HG02763 (cell line): Measurements from ENCODE around the gene RGMA.
"Not testable (repeated sequence)": the region's sequence is repeated elsewhere in the genome, so short reads cannot be mapped to it uniquely, and the experiment has no call there.

Experiments
- ATAC-seq: cut with Tn5 transposase; IDR thresholded peaks from one replicate; pipeline ENCODE4 v1.9.1; 2021; ENCODE audit warnings: mild to moderate bottlenecking, moderate library complexity; ENCODE audit not compliant: unreplicated experiment

Gene RGMA

DNA sequence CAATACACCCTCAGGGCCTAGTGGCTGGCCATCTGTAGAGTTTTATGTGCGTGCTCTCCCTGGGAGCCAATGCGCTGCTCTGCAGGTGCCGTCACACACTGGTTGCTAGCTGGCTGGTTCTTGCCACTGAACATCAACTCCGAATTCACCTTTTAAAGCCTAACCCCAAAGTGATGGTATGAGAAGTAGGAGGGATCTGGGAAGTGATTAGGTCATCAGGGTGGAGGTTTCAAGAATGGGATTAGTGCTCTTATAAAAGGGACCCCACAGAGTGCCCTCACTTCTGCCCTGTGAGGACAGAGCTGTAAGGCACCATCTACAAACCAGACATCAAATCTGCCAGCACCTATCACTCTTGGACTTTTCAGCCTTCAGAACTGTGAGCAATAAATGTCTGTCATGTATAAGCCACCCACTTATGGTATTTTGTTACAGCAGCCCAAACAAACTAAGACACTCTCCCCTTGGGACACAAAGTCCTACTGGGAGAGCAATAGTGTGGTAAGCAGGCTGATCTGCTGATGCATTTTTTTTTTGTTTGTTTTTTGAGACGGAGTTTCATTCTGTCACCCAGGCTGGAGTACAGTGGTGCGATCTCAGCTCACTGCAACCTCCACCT, 20.3 kb downstream of the RGMA start:
- ATAC-seq: no peak

DNA sequence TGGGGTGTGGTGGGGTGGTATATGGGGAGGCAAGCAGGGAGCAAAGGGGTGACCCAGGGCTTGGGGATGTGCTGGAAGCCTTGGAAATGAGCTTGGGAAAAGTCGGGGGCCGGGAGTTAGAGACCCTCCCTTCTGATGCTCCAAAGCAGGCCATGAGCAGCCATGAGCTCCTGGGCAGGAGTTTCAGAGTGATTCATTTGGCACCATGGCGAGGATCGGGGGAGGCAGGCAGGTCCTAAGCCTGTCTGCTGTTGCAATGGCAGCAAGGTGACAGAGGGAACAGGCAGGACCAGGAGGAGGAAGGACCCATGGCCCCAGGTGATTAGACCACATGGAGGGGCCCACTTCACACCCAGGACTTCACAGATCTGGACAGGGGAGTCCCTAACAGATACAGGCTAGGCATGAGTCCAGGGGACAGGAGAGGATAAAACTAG, 21.3 kb downstream of the RGMA start:
- no peak for ATAC-seq

DNA sequence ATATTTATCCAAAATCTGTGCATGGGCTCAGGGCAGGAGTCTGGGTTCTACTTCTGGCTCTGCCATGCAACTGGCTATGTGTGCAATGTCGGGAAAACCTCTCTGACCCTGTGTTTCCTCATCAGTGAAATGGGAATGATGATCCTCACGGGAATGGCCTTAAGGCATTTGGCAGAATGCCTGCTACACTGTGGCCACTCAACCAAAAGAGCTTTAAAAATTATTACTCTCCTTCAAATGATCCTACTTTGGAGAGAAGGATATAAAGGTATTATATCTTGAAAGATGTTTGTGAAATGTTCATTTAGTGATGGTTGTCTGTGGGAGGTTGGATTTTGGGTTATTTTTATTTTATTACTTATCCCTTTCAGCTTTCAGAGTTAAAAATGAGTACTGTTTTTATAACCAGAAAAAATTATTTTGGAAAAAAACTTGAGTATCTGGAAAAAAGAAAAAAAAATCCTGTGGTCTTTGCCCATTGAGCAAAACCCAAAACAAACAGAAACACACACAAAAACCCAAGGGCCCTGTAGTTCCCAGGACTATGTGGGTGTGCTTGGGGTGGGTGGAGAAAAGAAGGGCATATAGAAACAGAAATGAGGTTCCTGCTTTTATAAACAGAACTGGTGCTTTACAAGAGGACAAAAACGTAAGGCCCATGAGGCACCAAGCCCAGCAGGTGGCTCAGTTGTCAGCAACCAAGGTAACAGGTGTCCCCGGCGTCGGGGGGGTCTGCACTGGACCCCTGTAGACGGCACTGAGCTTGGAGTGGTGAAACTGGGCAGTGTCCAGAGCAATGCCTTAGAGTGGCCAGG, 22.0 kb downstream of the RGMA start:
- ATAC-seq: no peak

DNA sequence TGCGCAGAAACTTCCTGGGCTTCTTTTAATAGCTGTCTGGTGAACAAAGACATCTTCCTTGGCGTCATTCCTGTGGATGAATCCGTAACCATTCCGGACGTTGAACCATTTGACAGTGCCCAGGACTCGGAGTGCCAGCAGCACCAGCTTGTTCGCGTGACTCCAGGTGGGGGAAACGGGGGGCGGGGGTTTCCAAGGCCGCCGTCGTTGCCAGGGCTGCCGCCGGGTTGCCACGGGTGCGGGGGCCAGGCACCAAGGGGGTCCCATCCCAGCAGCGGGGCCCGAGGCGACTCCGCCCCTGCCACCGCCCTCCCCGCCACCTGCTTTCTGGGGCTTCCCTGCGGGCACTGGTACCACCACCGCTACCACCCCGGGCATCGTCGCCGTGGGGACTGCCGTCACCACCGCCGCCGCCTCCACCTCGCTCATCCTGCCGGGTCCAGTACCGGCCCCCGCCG, 22.8 kb downstream of the RGMA start:
- no peak for ATAC-seq

DNA sequence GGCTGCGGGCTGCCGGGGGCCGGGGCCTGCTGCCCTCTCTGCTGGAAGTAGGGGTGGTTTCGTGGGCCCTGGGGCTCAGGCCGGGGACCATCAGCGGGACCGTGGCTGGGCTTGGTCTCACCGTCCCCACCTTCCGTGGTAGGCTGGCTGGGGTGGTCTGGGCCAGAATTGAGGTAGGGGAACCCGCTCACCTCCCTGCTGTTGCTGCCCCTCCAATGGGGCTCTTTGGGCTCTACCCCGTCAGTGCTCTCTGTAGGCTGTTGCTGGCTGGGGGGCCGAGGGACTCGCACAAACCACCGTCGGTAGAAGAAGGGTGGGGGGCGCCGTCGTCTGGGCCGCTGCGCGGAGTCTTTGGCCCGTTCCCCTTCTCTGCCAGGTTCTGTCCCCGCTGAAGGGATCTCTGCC, 23.4 kb downstream of the RGMA start:
- ATAC-seq: no peak

DNA sequence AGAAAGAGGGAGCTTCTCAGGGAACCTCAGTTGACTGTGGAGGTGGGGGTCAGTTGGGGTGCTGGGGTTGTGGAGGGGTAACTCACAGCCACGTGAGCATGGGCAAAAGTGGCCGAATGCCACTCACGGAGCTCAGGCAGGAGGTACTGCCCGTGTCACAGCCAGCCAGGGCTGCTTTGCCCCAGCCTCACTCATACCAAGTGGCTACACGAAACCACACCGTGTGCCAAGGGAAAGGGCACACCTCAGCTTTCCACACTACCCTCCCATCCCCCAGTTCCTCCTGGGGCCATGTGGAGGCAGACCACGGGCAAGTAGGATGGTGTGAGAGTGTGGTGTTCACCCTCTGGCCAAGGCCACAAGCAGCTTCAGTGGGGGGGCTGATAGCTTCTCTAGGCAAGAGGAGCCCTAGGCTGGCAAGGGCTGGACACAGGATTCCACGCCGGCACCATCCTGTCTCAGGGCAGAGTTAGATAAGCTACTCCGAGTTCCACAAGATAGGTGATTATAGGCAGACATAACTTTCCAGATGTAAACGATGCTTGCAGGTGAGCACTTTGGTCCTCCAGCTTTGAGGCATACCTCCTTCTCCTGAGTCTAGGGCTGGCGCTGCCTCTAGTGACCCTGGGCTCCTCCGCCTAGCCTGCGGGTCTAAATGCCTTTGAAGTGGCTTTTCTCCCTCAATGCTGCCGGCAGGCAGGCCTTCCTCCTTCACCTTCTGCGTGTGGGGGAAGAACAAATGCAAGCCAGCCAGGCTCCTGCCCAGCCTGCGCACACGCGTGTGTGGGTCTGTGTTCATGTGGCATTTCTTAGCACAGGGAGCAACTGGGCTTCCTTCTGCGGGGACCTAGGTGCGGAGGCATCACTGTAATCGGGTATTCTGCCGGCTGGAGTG, 25.0 kb downstream of the RGMA start:
- no peak for ATAC-seq

DNA sequence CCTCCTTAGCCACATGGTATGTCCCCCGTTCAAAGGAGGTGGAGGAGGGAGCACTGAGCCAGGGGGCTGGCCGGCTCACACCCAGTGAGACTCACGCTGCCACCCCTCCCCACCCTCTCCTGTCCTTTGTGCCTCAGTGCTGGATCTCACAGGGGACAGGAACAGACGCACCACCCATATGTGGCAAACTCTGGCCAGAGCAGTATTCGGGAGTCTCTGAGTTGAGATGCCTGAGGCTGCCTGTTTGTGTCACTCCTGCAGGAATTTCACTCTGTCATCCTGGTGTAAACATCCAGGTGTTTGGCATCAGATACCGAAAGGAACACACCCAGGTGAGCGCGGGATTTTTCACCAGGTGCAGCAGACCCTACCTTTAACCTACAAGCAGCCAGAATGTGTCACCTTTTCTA, 25.7 kb downstream of the RGMA start:
- no peak for ATAC-seq

DNA sequence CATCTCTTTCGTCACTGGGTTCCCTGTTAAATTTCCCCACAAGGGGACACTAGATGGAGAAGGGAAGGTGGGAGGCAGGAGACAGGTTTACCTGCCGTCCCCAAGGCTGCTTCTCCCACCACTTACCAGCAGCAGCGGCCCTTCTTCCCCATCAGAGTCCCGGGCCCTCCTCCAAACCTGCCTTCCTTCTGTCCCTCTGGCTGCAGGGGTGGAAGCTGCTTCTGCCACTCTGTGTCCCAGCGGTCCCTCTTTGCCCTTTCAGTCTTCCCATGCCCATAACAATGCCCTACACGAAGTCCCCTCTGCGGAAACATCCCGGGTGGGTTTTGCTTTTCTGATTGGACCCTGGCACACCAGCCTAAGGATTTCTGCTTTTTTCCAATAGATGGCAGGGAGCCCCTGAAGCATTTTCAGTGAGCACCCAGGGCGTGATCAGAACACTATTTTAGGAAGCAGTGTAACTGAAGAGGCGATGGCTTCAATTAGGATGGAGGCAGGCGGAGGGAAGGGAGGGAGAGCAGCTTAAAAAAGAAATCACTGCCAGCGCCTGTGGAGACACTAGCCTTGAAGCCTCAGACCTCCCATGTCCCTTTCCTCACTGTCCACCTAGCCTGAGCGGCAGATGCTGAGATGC, 26.3 kb downstream of the RGMA start:
- not testable (repeated sequence) for ATAC-seq

DNA sequence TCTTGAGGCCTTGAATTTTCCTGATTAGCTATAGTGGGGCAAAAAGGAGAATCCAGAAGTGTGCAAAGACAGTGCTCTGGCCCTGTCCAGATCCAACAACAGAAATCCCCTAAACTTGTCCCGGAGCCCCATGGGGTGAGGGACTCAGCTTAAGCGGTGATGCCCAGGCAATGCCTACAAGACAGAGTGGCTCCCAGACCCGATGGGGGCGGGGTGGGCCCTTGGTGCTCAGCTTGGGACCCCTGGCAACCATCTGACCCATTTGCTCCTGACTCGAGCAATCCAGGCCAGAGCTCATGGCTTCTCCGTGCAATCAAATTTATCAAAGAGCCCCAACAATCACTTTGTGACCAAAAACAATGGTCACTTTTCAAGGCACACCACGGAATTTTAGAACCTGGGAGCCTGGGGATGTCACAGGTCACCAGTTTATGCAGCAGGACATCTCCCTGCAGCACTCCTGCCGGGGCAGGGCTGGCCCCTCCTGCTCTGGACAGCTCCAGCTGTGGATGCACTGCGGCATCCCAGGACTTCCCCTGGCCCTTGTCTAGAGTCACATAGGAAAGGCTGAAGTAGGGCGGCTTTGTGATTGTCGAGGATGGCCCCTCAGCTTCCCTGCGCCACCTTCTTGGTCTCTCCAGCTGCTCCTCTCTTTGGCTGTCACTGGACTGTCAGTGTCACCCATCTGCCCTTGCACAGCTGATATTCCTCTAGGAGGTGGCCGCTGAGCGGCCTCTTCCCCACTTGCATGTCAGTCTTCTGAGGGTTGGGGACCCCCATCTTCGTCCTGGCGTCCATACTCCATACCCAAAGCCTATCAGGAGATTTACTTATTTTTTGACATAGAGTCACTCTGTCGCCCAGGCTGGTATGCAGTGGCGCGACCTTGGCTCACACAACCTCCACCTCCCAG, 28.4 kb downstream of the RGMA start:
- no peak for ATAC-seq

DNA sequence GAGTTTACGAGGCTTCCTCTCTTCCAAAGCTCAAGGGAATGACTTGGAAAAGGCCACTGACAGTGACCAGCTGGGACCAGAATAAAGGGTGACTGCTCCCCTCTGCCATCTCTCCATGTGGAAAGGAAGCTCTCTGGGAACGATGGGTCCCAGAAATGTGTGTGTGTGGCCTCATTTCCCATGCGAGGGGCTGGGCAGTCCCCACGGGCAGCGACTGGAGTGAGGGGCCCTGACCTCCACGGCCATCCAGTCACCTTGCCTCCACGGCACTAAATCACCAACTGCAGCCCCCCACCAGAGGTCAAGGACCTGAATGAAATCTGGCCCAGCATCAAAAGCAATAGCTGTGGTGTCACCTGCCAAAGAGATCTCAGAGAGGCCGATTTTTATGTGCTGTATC, 29.6 kb downstream of the RGMA start:
- no peak for ATAC-seq

DNA sequence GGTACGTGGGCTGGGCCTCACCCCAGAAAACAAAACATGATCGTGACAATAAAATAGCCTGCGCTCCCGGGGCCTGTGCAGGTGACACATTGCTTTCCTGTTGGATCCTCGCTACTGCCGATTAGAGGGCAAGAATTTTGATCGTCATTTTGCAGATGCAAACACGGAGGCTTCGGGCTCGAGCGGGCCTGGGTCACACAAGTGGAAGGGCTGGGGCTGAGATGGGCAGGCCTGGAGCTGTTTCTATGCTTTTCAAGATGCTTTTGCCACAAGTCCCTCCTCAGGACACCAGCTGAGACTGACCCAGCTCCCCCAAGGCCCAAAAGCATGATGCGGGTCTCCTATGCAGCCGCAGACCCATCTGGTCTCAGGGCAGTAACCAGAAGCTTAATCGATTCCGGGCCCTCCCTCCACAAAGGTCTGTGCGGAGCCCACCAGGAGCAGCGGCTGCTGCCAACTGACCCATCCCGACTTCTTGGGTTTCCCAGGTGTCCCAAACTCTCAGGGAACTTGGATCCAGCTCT, 30.0 kb downstream of the RGMA start:
- ATAC-seq: no peak

DNA sequence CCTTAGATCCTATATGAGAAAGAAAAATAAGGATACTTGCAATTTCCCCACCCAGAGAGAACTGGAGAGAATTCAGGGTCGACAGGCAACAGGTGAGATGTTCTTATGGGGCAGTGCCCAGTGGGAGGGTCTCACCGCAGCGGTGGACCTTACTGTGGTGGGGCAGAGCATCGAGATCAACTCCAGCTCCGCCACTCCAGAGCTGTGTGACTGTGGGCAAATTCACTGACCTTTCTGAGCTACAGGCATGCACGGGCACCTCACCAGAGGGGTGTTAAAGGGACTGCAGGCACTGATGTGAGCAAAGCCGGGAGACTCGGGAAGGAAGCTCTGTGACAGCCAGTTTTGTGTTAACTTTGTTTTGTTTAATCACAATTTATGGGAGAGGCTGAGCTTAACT, 30.9 kb downstream of the RGMA start:
- ATAC-seq: no peak

DNA sequence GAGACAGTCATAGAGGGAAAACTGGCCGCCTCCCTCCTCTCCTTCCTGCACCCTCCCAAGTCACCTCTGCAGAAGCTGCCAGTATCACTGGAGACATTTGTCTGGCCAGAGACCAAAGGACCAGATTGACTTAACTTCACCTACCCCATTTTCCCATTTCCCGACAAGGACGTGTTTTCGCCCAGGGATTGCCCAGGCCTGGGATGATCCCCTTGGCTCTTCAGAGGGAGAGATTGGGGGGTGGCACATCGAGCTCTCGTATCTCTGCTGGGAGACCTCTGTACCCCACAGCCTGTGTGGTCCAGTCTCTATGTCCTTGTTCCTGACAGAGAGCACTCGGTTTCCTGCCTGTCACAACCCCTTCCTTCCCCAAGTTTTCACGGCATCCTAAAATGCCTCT, 31.4 kb downstream of the RGMA start:
- no peak for ATAC-seq

DNA sequence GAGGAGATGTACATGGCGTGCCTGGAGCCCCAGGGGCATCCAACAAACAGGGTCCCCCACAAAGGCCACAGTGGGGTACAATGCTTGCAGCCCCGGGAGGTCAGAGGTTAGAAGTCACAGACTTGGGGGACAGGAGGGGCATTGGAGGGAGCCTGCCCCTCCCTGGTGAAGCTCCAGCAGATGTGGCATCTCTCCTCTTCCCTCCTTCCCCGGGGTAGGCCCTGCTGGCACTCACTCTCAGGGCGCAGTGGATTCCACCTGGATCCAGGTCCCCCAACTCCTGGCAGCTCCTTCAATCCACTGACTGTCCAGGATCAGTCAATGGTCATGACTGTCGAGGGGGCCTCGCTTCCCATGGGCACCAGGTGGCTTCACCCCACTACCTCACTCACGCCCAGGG, 32.2 kb downstream of the RGMA start:
- no peak for ATAC-seq

DNA sequence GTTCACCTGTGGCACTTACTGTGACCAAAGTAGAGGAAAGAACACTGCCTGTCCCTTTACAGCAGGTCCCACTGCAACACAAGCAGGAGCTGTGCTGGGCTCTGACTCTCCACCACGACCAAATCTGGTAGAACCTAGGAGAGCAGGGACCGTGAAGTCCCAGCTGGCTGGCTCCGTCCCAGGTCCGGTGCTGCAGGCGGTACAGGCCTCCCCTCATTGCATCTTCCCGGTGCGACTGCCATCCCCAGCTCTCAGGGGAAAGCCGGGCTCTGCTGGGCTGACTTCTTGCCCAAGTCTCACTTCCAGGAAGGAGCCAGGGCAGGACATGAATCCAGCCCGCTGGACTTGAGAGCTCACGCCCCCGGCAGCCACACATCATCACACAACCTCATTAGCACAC, 33.8 kb downstream of the RGMA start:
- no peak for ATAC-seq

DNA sequence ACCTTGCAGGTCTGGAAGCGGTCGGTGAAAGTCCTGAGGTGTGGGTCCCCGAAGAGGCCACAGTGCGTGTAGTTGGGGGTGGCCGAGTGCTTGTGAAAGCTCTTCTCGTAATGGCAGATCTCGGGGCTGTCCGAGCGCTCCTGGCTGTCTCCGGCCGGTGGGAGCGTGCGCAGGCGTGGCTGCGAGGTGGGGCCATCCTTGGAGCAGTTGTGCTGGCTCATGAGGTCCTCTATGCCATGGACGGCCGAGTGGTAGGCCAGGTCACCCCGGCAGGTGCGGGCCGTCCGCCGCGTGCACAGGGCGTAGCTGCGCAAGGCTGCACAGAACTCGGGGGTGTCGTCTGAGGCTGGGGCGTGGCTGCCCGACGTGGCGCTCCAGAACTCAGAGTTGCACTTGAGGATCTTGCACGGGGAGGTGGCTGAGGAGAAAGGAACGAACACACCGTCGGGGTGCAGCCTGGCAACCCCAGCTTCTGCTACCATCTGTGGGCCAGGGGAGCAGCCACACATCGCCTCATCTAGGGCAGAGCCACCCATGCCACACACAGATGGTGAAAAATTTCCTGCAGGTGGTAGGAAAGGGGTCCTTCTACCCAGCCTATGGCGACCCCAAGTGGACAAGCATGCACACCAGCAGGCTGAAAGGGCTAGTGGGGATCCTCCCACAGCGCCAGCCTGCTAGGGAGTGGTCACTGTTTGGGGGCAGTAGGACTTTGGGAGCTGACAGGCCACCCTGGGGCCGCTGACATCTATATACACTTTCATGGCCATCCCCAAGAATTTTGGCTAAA, 36.7 kb downstream of the RGMA start:
- ATAC-seq: no peak

DNA sequence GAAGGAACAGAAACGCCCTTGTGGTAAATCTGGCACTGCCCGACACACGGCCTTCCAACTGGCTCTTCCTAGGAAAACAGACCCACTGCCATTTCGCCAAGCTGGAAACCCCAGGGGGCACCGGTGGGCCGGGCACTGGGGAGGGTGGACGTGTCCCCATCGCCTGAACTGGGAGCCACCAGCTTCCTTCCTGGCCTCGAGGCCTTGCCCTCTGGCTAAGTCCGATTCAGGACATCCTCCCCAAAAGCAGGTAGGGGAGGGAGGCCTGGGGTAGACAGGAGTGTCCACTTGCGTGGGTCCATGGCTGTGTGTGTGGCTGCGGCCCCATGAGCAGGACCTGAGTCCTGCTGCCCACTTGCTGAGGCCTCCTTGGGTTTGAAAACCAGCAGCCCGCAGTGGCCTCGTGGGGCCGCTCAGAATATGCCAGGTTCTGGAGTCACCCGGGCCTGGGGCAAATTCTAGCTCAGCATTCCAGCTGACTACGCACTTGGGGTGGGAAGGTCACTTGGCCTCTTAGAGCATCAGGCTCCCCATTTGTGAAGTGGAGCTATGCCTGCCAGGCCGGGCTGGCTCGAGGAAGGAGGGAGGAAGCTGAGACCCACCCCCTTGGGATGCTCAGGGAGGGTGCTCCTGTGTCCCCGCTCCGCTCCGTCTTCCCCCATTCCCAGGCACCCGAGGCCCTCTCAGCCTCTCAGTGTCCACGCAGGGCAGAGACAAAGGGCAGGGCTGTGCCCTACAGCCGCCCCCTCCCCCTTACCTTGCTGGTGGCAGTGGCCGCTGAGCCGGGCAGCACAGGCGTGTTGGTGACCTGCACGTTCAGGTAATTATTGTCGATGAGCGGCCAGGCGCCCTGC, 37.5 kb downstream of the RGMA start:
- no peak for ATAC-seq

DNA sequence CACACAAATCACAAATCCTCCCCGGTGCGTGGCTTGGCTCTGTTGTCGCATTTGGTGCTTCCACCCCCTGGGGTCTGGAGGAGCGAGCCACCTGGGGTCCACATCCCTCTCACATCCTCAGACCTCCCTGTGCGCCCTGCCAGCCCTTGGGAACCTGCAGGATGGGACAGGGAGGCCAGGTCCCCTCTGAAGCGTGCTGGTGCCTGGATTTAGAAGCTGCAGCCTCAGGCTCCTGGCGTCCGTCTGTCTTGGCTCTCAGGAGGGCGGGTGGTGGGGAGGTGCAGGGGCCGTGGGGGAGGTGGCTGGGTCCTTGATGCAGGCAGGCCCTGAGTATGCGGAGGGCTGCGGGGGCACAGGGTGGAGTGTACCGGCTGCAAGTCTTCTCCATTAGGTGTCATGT, 38.4 kb downstream of the RGMA start:
- ATAC-seq: no peak
